Prostate gland (tissue), 2 donors: Measurements from ENCODE around the gene TBX2. TPM values are rescaled to one million over a fixed set of nuclear protein-coding genes. Genes with fewer than 3 reads are reported as not detected.

Experiments
- DNase-seq: peaks from one replicate; pipeline ENCODE4 v3.0.0-alpha.2; 2019; ENCODE audit warnings: low spot score
- H3K27ac ChIP-seq, 2 donors: fragments of 200-600 bp; sonication (generic); 2 replicates each; pipeline ENCODE4 v1.5.1; 2017 to 2019
- H3K27me3 ChIP-seq: fragments of 200-600 bp; sonication (generic); replicated peaks from 2 replicates; pipeline ENCODE4 v1.5.1; 2019; ENCODE audit not compliant: insufficient read depth
- H3K36me3 ChIP-seq, 2 donors: fragments of 200-600 bp; sonication (generic); 1 replicate in 1 of 2; 2 replicates in 1 of 2; pipeline versions ENCODE4 v1.5.1 to v1.8.1; 2017 to 2019
- H3K4me1 ChIP-seq: fragments of 200-600 bp; sonication (generic); replicated peaks from 2 replicates; pipeline ENCODE4 v1.5.1; 2019
- H3K4me3 ChIP-seq, 2 donors: fragments of 200-600 bp; sonication (generic); 2 replicates each; pipeline ENCODE4 v1.5.1; 2017 to 2019
- H3K9me3 ChIP-seq: fragments of 200-600 bp; sonication (generic); 2 replicates; pipeline ENCODE4 v1.5.1; 2017
- POLR2A ChIP-seq: fragments of 450-650 bp; IDR thresholded peaks from one replicate; pipeline ENCODE4 v1.6.1; 2016; ENCODE audit warnings: antibody characterized with exemption, mild to moderate bottlenecking
- POLR2AphosphoS5 ChIP-seq: sonication (generic); formaldehyde crosslinking; IDR thresholded peaks from one replicate; pipeline ENCODE4 v1.6.1; 2017; ENCODE audit warnings: antibody characterized with exemption
- WGBS: methylation state at CpG from one replicate; pipeline ENCODE4 v1.1.5; 2018; 5-methylcytosine and 5-hydroxymethylcytosine counted together
- intact Hi-C: fragments of 100-400 bp; cut with DNase I; formaldehyde crosslinking; loops from one replicate; pipeline ENCODE4 v1.14.2; 2022
- total RNA-seq, 2 donors: library from RNA; depleted of rRNA; stranded (reverse); fragments of >200 nt; gene quantifications; one replicate each; pipeline ENCODE4 v1.1.0, GENCODE V29; 2016
- TF ChIP-seq, protein P1 (sequence below), 4 experiments: fragments of 200-600 bp in 2 of 4; fragments of 450-650 bp in 2 of 4; sonication (generic) in 2 of 4; IDR thresholded peaks; 1 replicate in 3 of 4; 2 replicates in 1 of 4; pipeline ENCODE4 v1.5.1; 2016 to 2019; ENCODE audit warnings: antibody characterized with exemption in 4 of 4, mild to moderate bottlenecking in 2 of 4, moderate library complexity in 2 of 4

The TBX2 gene
- total RNA-seq, 2 donors from 2014 or later = 9.2 to 34.1 TPM

GRCh38 chr17:61404663-61404912 lies 4.9 kb downstream of the TBX2 start:
- no peaks in the 10 kb centered on the region for H3K9me3 ChIP-seq
- TF ChIP-seq, protein P1, sequence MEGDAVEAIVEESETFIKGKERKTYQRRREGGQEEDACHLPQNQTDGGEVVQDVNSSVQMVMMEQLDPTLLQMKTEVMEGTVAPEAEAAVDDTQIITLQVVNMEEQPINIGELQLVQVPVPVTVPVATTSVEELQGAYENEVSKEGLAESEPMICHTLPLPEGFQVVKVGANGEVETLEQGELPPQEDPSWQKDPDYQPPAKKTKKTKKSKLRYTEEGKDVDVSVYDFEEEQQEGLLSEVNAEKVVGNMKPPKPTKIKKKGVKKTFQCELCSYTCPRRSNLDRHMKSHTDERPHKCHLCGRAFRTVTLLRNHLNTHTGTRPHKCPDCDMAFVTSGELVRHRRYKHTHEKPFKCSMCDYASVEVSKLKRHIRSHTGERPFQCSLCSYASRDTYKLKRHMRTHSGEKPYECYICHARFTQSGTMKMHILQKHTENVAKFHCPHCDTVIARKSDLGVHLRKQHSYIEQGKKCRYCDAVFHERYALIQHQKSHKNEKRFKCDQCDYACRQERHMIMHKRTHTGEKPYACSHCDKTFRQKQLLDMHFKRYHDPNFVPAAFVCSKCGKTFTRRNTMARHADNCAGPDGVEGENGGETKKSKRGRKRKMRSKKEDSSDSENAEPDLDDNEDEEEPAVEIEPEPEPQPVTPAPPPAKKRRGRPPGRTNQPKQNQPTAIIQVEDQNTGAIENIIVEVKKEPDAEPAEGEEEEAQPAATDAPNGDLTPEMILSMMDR (IDR thresholded peaks at IDR 0.05) = no peak
- TF ChIP-seq POLR2A (no peak), POLR2AphosphoS5 (no peak)
- peak overlapping the region; percentile 22 to 56 for H3K4me3 ChIP-seq
- H3K4me1 ChIP-seq = no peaks in the 10 kb centered on the region
- H3K36me3 ChIP-seq = no peaks in the 10 kb centered on the region
- peak overlapping the region; percentile 79 to 84 for H3K27ac ChIP-seq
- WGBS = 30% methylated on average over 26 of the region's 27 CpGs
- H3K27me3 ChIP-seq = peaks cover 11% of the 10 kb centered on the region
- DNase-seq = no peak
- intact Hi-C loops = loop anchor here (5.0 kb wide), 2 partner anchors 48 to 657 kb away; partner anchors contain the start of gene TBX4

GRCh38 chr17:61404913-61405685 lies 5.5 kb downstream of the TBX2 start:
- DNase-seq = no peak
- Histone ChIP-seq H3K9me3 (no peaks in the 10 kb centered on the region), H3K27ac (peak overlapping the region; percentile 79 to 84), H3K4me1 (no peaks in the 10 kb centered on the region), H3K27me3 (peaks cover 11% of the 10 kb centered on the region), H3K4me3 (peak overlapping the region; percentile 22 to 56), H3K36me3 (no peaks in the 10 kb centered on the region)
- TF ChIP-seq POLR2AphosphoS5 (no peak), POLR2A (no peak)
- TF ChIP-seq, protein P1 (IDR thresholded peaks at IDR 0.05) = no peak
- intact Hi-C loops = loop anchor here (5.0 kb wide), 3 partner anchors 47 to 658 kb away; partner anchors contain the start of gene TBX4
- 62% methylated on average over 69 of the region's 71 CpGs for WGBS

- H3K27me3 ChIP-seq = peaks cover 11% of the 10 kb centered on the region
- no peaks in the 10 kb centered on the region for H3K9me3 ChIP-seq
- no peak for DNase-seq
- no peaks in the 10 kb centered on the region for H3K4me1 ChIP-seq
- WGBS = 68% methylated on average over 33 of the region's 37 CpGs
- no peak for TF ChIP-seq POLR2AphosphoS5
- TF ChIP-seq POLR2A = no peak
- TF ChIP-seq, protein P1 (IDR thresholded peaks at IDR 0.05) = no peak
- intact Hi-C loops = loop anchor here (5.0 kb wide), 1 partner anchor 404 kb away; no protein-coding TSS in a partner anchor
- H3K27ac ChIP-seq = peak overlapping the region; percentile 79 to 84
- H3K4me3 ChIP-seq = peak overlapping the region in 1 of 2 donors; percentile 22
- no peaks in the 10 kb centered on the region for H3K36me3 ChIP-seq
Observed at GRCh38 chr17:61405686-61406536, 6.3 kb downstream of the TBX2 start.

- no peaks in the 10 kb centered on the region for H3K4me1 ChIP-seq
- DNase-seq = no peak
- H3K27ac ChIP-seq = peak overlapping the region; percentile 79 to 84
- H3K4me3 ChIP-seq = no peak overlapping the region
- WGBS = 20% methylated on average over 1 of the region's 1 CpG
- TF ChIP-seq POLR2AphosphoS5 (no peak), POLR2A (no peak)
- TF ChIP-seq, protein P1 (IDR thresholded peaks at IDR 0.05) = no peak
- no peaks in the 10 kb centered on the region for H3K9me3 ChIP-seq
- peaks cover 11% of the 10 kb centered on the region for H3K27me3 ChIP-seq
- no peaks in the 10 kb centered on the region for H3K36me3 ChIP-seq
- intact Hi-C loops = loop anchor here (5.0 kb wide), 1 partner anchor 404 kb away; no protein-coding TSS in a partner anchor
Observed at GRCh38 chr17:61406537-61406845, 6.8 kb downstream of the TBX2 start.
